Stimulated activated CD8-positive, alpha-beta memory T cell treated with anti-CD3 and anti-CD28 coated beads, Interleukin-7, amount 100 ng/mL, for 4 hours (primary cell): ENCODE results near the gene ZNF197.
"Not testable (repeated sequence)": the region's sequence is repeated elsewhere in the genome, so short reads cannot be mapped to it uniquely, and the experiment has no call there.

Source experiments
- DNase-seq, 2 donors: peaks; one replicate each; pipeline ENCODE4 v3.0.0-alpha.2; 2020; ENCODE audit warnings: low read depth in 2 of 2

ZNF197 gene

DNA sequence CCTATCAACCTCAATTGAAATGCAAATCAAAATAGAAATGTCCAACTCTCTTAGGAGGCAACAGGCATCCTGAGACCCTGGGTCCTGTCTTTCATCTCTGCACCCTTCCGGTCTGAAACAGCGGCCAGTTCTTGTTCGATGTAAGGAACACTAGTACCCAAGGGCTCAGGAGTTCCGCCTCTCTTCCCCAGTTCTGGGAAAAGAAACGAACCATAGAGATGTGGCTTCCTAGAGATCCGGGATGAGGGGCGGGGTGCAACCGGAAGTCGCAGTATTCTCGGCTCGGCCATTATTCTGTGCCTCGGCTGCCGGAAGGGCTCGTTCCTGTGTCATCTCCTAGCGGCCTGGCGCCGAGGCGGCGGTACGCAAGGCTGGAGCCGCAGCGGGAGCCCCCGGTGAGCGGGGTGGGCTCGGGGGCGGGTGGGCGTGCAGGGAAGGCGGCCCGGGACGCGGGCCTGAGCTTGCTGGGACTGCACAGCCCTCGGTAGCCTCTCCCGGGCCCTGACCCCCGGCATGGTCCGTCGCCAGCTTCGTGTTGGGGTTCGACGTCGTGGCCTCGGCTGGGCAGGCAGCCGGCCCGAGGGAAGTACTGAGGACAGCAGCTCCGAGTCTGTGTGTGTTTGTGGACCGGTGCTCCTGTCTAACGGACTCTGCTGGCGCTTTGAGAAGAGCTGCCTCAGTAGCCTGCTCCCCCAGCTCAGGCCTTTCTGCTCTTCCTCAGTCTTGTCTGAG lies at the start of gene ZNF197:
ZNF197 (plus strand) TSS at position 288 of the 732 bp plus-strand sequence. CDS start 4,119 bp downstream, outside the sequence.
- DNase-seq = peak; percentile 29 to 49

DNA sequence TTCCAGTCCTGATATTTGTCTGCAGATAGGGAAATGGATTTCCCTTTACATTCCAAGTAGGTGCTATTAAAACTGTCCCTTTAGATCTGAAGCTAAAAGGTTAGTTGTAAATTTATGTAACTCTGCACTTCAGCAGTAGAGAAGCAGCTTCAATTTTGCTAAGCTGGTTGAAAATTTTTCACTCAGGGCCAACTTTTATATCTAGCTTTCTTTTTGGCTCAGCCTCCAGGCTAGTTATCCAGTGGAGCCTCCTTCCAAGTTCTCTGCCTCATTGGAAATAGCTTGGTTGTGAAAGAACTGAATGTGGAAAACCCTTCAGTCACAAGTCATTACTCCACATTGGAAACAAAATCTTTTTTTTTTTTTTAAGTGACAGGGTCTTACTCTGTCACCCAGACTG lies 48.2 kb upstream of the ZNF197 start:
- no peak for DNase-seq

DNA sequence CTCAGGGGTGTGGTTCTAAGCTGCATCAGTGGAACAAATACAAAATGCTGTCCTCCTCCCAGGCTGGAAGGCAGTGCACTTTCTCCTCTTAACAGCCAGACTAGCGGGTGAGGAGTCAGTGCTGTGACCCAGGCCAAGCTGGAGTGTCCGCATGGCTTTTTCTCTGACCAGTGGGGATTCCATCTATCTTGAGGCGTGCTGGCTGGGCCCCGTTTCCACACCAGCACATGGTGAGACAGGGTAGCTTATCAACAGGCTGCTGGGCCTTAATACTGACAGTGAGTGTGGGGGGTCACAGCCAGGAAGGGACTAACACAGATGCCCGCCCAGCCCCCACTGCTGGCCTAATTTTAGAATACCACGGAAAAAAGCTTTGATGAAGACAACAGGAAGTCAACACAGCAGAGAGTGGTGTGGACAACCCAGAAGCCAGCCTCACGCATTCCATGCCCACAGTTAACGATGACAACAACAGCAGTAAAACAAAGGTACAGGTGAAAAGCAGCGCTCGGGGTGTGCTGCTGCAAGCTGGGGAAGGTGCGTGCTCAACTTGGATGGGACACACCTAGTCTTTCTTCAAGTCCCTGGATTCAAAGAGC lies 47.4 kb upstream of the ZNF197 start:
- not testable (repeated sequence) for DNase-seq

GRCh38 chr3:44578316-44578715 lies 46.5 kb upstream of the ZNF197 start:
- not testable (repeated sequence) for DNase-seq

DNA sequence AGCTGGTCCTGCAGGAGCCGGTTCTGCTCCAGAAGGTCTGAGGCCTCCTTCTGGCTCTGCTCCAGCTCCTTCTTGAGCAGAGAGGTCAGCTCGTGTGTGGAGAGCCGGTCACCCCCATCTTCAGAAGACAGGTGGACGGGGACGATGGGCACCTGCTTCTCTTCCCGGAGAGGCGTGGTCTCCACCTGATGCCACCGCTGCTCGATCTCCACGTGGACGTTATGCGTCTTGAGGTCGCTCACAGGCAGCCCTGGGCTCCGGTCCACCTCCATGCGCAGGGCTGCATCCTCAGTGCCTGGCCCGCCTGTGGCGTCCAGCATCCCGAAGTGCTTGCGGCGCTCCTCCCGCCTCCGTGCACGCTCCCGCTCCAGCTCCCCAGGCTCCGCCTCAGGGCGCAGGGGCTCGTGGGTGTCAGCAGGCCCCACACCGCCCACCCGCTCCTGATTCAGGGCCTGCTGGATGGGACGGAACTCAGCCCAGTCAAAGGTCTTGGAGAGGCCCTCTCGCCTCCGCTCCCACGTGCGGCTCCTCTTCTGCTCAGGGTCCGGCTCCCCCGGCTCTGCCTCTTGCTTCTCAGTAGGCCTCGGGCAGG lies 45.8 kb upstream of the ZNF197 start:
- not testable (repeated sequence) for DNase-seq

- DNase-seq = not testable (repeated sequence)
Observed at GRCh38 chr3:44579749-44580148, 45.1 kb upstream of the ZNF197 start.

- DNase-seq = not testable (repeated sequence)
Observed at GRCh38 chr3:44580971-44581370, 43.9 kb upstream of the ZNF197 start.

DNA sequence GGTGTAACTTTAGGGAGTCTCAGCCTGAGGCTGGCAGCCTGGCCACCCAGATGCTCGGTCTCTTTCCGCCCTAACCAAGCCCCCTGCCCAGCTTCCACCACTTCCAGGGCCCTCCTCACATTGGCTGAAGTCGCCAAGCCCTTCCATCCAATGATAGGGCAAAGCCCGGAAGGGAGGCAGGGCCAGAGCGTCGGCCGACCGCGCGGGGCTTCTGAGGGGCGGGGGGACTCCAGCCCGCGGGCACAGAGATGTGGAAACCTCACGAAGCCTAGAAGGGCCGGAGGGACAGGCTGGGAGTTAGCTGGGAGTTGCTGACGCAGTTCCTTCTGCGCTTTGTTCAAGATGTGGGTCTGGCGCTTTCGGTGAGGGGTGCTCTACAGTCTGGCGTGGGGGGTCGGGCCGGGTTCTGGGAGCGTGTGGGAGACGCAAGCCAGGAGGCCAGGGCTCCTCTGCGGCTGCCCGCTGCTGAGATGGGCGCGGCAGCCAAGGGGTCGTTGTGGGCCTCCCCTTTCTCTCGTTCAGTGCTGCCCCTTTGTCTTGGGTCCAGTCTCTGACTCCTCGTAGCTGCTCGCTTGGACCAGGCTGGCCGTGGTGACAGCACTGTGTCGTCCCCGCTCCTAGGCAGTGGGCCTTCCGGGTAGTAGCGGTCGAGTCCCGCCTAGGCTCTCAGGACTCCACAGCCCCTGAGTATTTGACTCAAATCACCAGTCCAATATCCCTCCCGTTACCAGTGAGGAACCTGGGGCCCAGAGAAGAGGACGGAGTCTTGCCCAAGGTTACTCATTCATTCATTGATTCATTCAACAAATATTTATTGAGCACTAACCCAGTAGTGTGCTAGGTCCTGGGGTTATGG lies 40.0 kb upstream of the ZNF197 start, which contains the start of gene ZNF660:
ZNF660 (plus strand) TSS at position 319 of the 856 bp plus-strand sequence. CDS start 9,230 bp downstream, outside the sequence.
- DNase-seq = no peak

GRCh38 chr3:44596621-44597020 lies 28.2 kb upstream of the ZNF197 start:
- no peak for DNase-seq

- no peak for DNase-seq
Observed at GRCh38 chr3:44601749-44602148, 23.1 kb upstream of the ZNF197 start.

GRCh38 chr3:44612678-44613077 lies 12.2 kb upstream of the ZNF197 start:
- DNase-seq = no peak

GRCh38 chr3:44628716-44629115 lies 3.9 kb downstream of the ZNF197 start:
- no peak for DNase-seq

DNA sequence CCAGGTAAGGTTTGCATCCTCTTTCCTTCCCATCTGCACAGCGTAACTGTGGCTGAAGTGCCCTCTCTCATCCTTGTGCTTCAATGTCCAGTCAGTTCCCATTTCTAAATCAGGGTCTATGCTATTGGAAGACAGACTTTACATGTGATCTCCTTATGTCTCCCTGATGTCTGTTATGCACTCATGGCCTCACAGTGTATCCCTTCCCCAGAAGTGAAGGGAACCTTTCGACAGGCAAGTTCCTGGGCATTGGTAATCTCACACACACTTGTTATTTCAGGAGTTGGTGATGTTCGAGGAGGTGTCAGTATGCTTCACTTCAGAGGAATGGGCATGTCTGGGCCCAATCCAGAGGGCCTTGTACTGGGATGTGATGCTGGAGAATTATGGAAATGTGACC lies 7.4 kb downstream of the ZNF197 start:
- no peak for DNase-seq

DNA sequence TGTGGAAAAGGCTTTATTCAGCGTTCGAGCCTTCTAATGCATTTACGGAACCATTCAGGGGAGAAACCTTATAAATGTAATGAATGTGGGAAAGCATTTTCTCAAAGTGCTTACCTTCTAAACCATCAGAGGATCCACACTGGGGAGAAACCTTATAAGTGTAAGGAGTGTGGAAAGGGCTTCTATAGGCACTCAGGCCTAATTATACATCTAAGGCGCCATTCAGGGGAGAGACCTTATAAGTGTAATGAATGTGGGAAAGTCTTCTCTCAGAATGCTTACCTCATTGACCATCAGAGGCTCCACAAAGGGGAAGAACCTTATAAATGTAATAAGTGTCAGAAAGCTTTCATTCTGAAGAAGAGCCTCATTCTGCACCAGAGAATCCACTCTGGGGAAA lies 17.5 kb downstream of the ZNF197 start:
- no peak for DNase-seq

DNA sequence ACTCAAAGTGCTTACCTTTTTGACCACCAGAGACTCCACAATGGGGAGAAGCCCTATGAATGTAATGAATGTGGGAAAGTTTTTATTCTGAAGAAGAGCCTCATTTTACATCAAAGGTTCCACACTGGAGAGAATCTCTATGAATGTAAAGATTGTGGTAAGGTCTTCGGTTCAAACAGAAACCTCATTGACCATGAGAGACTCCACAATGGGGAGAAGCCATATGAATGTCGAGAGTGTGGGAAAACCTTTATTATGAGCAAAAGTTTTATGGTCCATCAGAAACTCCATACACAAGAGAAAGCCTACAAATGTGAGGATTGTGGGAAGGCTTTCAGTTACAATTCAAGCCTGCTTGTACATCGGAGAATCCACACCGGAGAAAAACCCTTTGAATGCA lies 18.2 kb downstream of the ZNF197 start:
- DNase-seq = no peak

DNA sequence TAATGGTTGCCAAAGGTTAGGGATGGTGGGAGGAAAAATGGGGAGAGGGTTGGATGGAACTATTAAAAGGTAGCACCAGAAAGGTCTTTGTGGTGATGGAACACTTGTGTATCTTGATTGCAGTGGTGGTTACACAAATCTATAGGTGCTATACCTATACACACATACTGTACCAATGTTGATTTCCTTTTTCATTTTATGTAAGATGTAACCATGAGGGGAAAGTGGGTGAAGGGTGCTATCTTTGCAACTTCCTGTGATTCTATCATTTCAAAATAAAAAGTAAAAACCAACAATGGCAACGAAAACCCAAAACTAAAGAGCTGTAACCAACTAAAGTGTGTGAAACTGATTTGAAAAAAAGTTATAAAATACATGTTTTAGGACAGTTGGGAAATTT lies 22.9 kb downstream of the ZNF197 start:
- no peak for DNase-seq

GRCh38 chr3:44648564-44649229 lies 23.9 kb downstream of the ZNF197 start, which contains the start of gene ZNF35:
TSS of gene ZNF35 (plus strand) at chr3:44648732. CDS start at chr3:44651068, 2,336 bp downstream.
- peak in 1 of 2 donors; percentile 13 for DNase-seq

DNA sequence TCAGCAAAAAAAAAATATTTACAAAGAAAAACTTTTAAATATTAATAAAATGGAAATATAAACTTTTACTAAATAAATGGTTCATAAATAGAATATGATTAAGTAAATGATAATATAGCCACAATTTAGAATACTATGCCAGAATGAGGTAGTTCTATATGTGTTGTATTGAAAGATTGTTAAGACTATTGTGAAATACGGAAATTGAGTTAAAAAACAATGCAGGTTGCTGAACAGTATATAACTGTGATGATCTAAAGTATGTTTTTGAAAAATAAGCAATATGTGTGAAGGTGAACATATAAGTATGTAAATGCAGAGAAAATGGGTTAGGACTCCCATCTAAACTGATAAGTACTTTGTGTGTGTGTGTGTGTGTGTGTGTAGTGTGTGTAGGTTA lies 24.9 kb downstream of the ZNF197 start:
- DNase-seq = no peak

DNA sequence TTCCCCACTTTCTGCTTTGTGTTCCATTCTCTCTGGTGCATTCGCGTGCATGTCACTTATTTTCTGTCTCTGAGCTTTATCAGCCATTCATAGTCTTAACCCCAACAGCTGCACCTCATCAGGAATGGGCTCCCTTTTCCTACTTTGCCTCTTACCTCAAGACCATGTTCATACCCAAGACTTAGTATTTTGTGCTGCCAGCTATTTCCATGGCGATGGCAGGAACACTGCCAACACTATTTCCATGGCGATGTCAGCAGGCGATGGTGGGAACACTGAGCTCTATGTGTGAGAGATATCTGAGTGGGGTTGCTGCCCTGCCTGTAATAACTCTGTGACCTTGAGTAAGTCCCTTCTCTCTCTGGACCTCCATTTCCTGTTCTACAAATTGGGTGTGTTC lies 29.2 kb downstream of the ZNF197 start:
- DNase-seq = no peak

GRCh38 chr3:44659015-44659414 lies 34.2 kb downstream of the ZNF197 start:
- DNase-seq = no peak

GRCh38 chr3:44659434-44659833 lies 34.6 kb downstream of the ZNF197 start:
- DNase-seq = no peak
